H1 (cell line): ENCODE results near the gene KSR2. TPM values are rescaled to one million over a fixed set of nuclear protein-coding genes. Genes with fewer than 3 reads are reported as not detected.

Experiments
- CTCF ChIA-PET: fragments of 300-600 bp; sonication (Branson Sonifier 250); formaldehyde crosslinking; loops from one replicate; lab custom pipeline; 2021; ENCODE audit not compliant: partially characterized antibody; lab: Charles Lee
- POLR2A ChIA-PET: fragments of 300-600 bp; sonication (Branson Sonifier 250); formaldehyde crosslinking; loops from one replicate; lab custom pipeline; 2021; ENCODE audit warnings: inconsistent platforms; ENCODE audit not compliant: partially characterized antibody; lab: Charles Lee
- DNase-seq, 2 experiments: peaks; one replicate each; pipeline versions ENCODE4 v3.0.0 to v3.0.0-alpha.2; 2010 to 2022; ENCODE audit warnings: low spot score in 2 of 2, low read depth in 1 of 2, mixed read lengths in 1 of 2
- FAIRE-seq: peaks from 2 replicates; lab custom pipeline; 2011; peaks lifted over from hg19 to GRCh38; lab: Jason Lieb, UNC
- H2AFZ ChIP-seq: 2 replicates; pipeline ENCODE4 v1.8.1; 2012; ENCODE audit warnings: low read length, inconsistent platforms
- H2AK5ac ChIP-seq: 2 replicates; pipeline ENCODE4 v1.6.1; 2013; ENCODE audit warnings: low read depth, low read length
- H2BK120ac ChIP-seq: replicated peaks from 2 replicates; pipeline ENCODE3; 2013; ENCODE audit warnings: low read depth, low read length, inconsistent platforms
- H2BK12ac ChIP-seq: 2 replicates; pipeline ENCODE4 v1.6.1; 2013; ENCODE audit warnings: low read depth, low read length
- H2BK15ac ChIP-seq: 2 replicates; pipeline ENCODE4 v1.6.1; 2013; ENCODE audit warnings: low read length
- H2BK20ac ChIP-seq: 2 replicates; pipeline ENCODE4 v1.6.1; 2013; ENCODE audit warnings: low read length
- H2BK5ac ChIP-seq: 2 replicates; pipeline ENCODE4 v1.6.1; 2013; ENCODE audit warnings: low read depth, low read length
- H3K14ac ChIP-seq: 2 replicates; pipeline ENCODE4 v1.6.1; 2013; ENCODE audit warnings: inconsistent platforms; ENCODE audit not compliant: insufficient read length
- H3K18ac ChIP-seq: 2 replicates; pipeline ENCODE4 v1.6.1; 2013; ENCODE audit warnings: low read length; ENCODE audit errors: extremely low read depth
- H3K23ac ChIP-seq: 2 replicates; pipeline ENCODE4 v1.6.1; 2013; ENCODE audit warnings: inconsistent platforms; ENCODE audit not compliant: insufficient read length
- H3K23me2 ChIP-seq: 2 replicates; pipeline ENCODE4 v1.6.1; 2013; ENCODE audit warnings: low read depth, low read length
- H3K27ac ChIP-seq: 2 replicates; pipeline ENCODE4 v1.6.1; 2011; ENCODE audit warnings: low read depth, low read length, inconsistent platforms
- H3K27me3 ChIP-seq, 4 experiments: replicated peaks in 1 of 4; 1 replicate in 1 of 4; 2 replicates in 3 of 4; pipeline versions ENCODE4 v1.6.1 to v1.8.1; 2011 to 2013; ENCODE audit warnings: low read length in 3 of 4, mild to moderate bottlenecking in 3 of 4, inconsistent platforms in 2 of 4, mixed read lengths in 2 of 4, moderate library complexity in 1 of 4; ENCODE audit not compliant: control insufficient read depth in 3 of 4, insufficient read depth in 3 of 4; ENCODE audit errors: extremely low read depth in 1 of 4
- H3K36me3 ChIP-seq, 4 experiments: 2 replicates each; pipeline versions ENCODE4 v1.6.1 to v1.8.1; 2011 to 2013; ENCODE audit warnings: mild to moderate bottlenecking in 4 of 4, low read length in 3 of 4, moderate library complexity in 2 of 4, control low read depth in 1 of 4, inconsistent platforms in 1 of 4; ENCODE audit not compliant: insufficient read depth in 4 of 4, control insufficient read depth in 2 of 4
- H3K4ac ChIP-seq: replicated peaks from 2 replicates; pipeline ENCODE3; 2013; ENCODE audit warnings: low read length, low read depth, mixed read lengths, inconsistent platforms; ENCODE audit not compliant: insufficient read length
- H3K4me1 ChIP-seq, 4 experiments: replicated peaks in 1 of 4; 1 replicate in 1 of 4; 2 replicates in 3 of 4; pipeline versions ENCODE4 v1.6.1 to v1.8.1; 2011 to 2013; ENCODE audit warnings: low read length in 3 of 4, inconsistent platforms in 2 of 4, mixed read lengths in 1 of 4; ENCODE audit not compliant: insufficient read depth in 4 of 4, control insufficient read depth in 3 of 4
- H3K4me2 ChIP-seq, 2 experiments: 2 replicates each; pipeline versions ENCODE4 v1.6.1 to v1.8.1; 2011 to 2013; ENCODE audit warnings: low read depth in 2 of 2, low read length in 2 of 2, control low read depth in 1 of 2, inconsistent platforms in 1 of 2, mild to moderate bottlenecking in 1 of 2; ENCODE audit not compliant: insufficient read depth in 1 of 2
- H3K4me3 ChIP-seq, 4 experiments: fragments of 200-600, 300-600 bp in 1 of 4; sonication (generic), shearing (Covaris generic), sonication (Bioruptor Twin) in 1 of 4; 2 replicates each; pipeline versions ENCODE4 v1.5.1 to v1.8.1; 2011 to 2016; ENCODE audit warnings: low read length in 4 of 4, low read depth in 3 of 4, control low read depth in 2 of 4, inconsistent platforms in 2 of 4, mild to moderate bottlenecking in 2 of 4, mixed read lengths in 1 of 4, moderate library complexity in 1 of 4; ENCODE audit not compliant: insufficient read depth in 2 of 4; ENCODE audit errors: extremely low read depth in 1 of 4
- H3K56ac ChIP-seq: replicated peaks from 2 replicates; pipeline ENCODE3; 2013; ENCODE audit warnings: low read depth, mild to moderate bottlenecking, mixed read lengths, low read length, inconsistent platforms; ENCODE audit not compliant: insufficient read length
- H3K79me1 ChIP-seq: 2 replicates; pipeline ENCODE4 v1.6.1; 2013; ENCODE audit warnings: low read depth, low read length, control low read depth
- H3K79me2 ChIP-seq, 2 experiments: 2 replicates each; pipeline versions ENCODE4 v1.6.1 to v1.8.1; 2012 to 2013; ENCODE audit warnings: low read length in 2 of 2, mild to moderate bottlenecking in 2 of 2, inconsistent platforms in 1 of 2; ENCODE audit not compliant: insufficient read depth in 2 of 2, control insufficient read depth in 1 of 2
- H3K9ac ChIP-seq, 4 experiments: replicated peaks in 1 of 4; 1 replicate in 1 of 4; 2 replicates in 3 of 4; pipeline versions ENCODE4 v1.6.1 to v1.8.1; 2011 to 2013; ENCODE audit warnings: low read depth in 3 of 4, low read length in 3 of 4, control low read depth in 2 of 4, mild to moderate bottlenecking in 2 of 4, moderate library complexity in 2 of 4, inconsistent platforms in 1 of 4; ENCODE audit errors: extremely low read depth in 1 of 4
- H3K9me3 ChIP-seq, 2 experiments: 2 replicates each; pipeline versions ENCODE4 v1.6.1 to v1.8.1; 2012 to 2013; ENCODE audit warnings: mild to moderate bottlenecking in 2 of 2, moderate library complexity in 2 of 2, control low read depth in 1 of 2, inconsistent platforms in 1 of 2, low read depth in 1 of 2, low read length in 1 of 2, mixed read lengths in 1 of 2; ENCODE audit not compliant: insufficient read depth in 2 of 2
- H4K20me1 ChIP-seq, 2 experiments: replicated peaks in 1 of 2; 2 replicates each; pipeline versions ENCODE3 to v1.8.1; 2011 to 2013; ENCODE audit warnings: inconsistent platforms in 2 of 2, low read length in 2 of 2, mild to moderate bottlenecking in 1 of 2; ENCODE audit not compliant: insufficient read depth in 2 of 2, control insufficient read depth in 1 of 2
- H4K5ac ChIP-seq: 2 replicates; pipeline ENCODE4 v1.6.1; 2013; ENCODE audit warnings: low read length, low read depth, mixed read lengths, inconsistent platforms; ENCODE audit not compliant: insufficient read length
- H4K8ac ChIP-seq: 2 replicates; pipeline ENCODE4 v1.8.0; 2013; ENCODE audit warnings: mild to moderate bottlenecking, moderate library complexity, low read length, inconsistent platforms; ENCODE audit not compliant: insufficient read depth; ENCODE audit errors: extremely low read depth
- H4K91ac ChIP-seq: replicated peaks from 2 replicates; pipeline ENCODE3; 2013; ENCODE audit warnings: low read length, mixed read lengths, inconsistent platforms; ENCODE audit not compliant: insufficient read length
- BACH1 ChIP-seq: IDR thresholded peaks from 2 replicates; pipeline ENCODE4 v1.6.1; 2012; ENCODE audit warnings: low read length, improper control_type of control experiment
- CBX8 ChIP-seq: fragments of 300-800, 300-1000 bp; sonication (generic); IDR thresholded peaks from 2 replicates; pipeline ENCODE4 v1.7.1; 2016; ENCODE audit warnings: low read depth, low read length, borderline replicate concordance
- EP300 ChIP-seq, 2 experiments: IDR thresholded peaks; 1 replicate in 1 of 2; 2 replicates in 1 of 2; pipeline ENCODE4 v1.6.1; 2011 to 2012; ENCODE audit warnings: low read depth in 2 of 2, low read length in 2 of 2, mild to moderate bottlenecking in 2 of 2, borderline replicate concordance in 1 of 2, inconsistent platforms in 1 of 2, moderate library complexity in 1 of 2
- GTF2F1 ChIP-seq: IDR thresholded peaks from 2 replicates; pipeline ENCODE4 v1.6.1; 2012; ENCODE audit warnings: low read depth, low read length, improper control_type of control experiment, borderline replicate concordance
- KDM4A ChIP-seq: IDR thresholded peaks from one replicate; pipeline ENCODE4 v1.7.1; 2012; ENCODE audit warnings: low read depth, mild to moderate bottlenecking, moderate library complexity, low read length, inconsistent platforms; ENCODE audit not compliant: severe bottlenecking
- KDM5A ChIP-seq: fragments of 200-600 bp; IDR thresholded peaks from 2 replicates; pipeline ENCODE4 v1.7.1; 2012; ENCODE audit warnings: mild to moderate bottlenecking, low read length, inconsistent platforms, mixed read lengths
- NANOG ChIP-seq: IDR thresholded peaks from 2 replicates; pipeline ENCODE4 v1.6.1; 2011; ENCODE audit warnings: low read length, low read depth, mild to moderate bottlenecking, inconsistent platforms; ENCODE audit not compliant: insufficient read depth, poor library complexity, severe bottlenecking
- PHF8 ChIP-seq: fragments of 200-600 bp; sonication (generic); conservative IDR thresholded peaks from 2 replicates; pipeline ENCODE4 v1.7.1; 2012; ENCODE audit warnings: low read depth, mild to moderate bottlenecking, inconsistent platforms, low read length, moderate library complexity
- POLR2A ChIP-seq, 2 experiments: IDR thresholded peaks; 1 replicate in 1 of 2; 2 replicates in 1 of 2; pipeline ENCODE4 v1.6.1; 2011; ENCODE audit warnings: low read depth in 2 of 2, low read length in 2 of 2, mild to moderate bottlenecking in 2 of 2; ENCODE audit errors: control extremely low read depth in 1 of 2
- RNF2 ChIP-seq: fragments of 200-900, 300-1000 bp; sonication (generic); IDR thresholded peaks from 2 replicates; pipeline ENCODE4 v1.7.1; 2016; ENCODE audit warnings: borderline replicate concordance, low read depth, mild to moderate bottlenecking, antibody characterized with exemption, low read length; ENCODE audit not compliant: poor library complexity, severe bottlenecking; ENCODE audit errors: missing control alignments
- SIN3A ChIP-seq, 2 experiments: IDR thresholded peaks in 1 of 2; conservative IDR thresholded peaks in 1 of 2; 2 replicates each; pipeline ENCODE4 v1.6.1; 2011 to 2012; ENCODE audit warnings: low read length in 2 of 2, improper control_type of control experiment in 1 of 2, low read depth in 1 of 2, mild to moderate bottlenecking in 1 of 2
- SP4 ChIP-seq: IDR thresholded peaks from 2 replicates; pipeline ENCODE4 v1.6.1; 2012; ENCODE audit warnings: low read length, inconsistent platforms
- WGBS, 2 experiments: shearing (Covaris generic) in 1 of 2; methylation state at CpG; one replicate each; pipeline versions ENCODE4 v1.1.6 to v1.1.7; 2013 to 2015; ENCODE audit warnings: low lambda C conversion rate in 2 of 2, mixed read lengths in 2 of 2, inconsistent platforms in 1 of 2, low coverage in 1 of 2, missing lambda C conversion rate in 1 of 2; ENCODE audit not compliant: insufficient replicate concordance in 2 of 2, insufficient coverage in 1 of 2, insufficient read length in 1 of 2; ENCODE audit errors: extremely low coverage in 1 of 2, missing lambda C conversion rate in 1 of 2; 5-methylcytosine and 5-hydroxymethylcytosine counted together
- polyA plus RNA-seq, 7 experiments: library from polyadenylated mRNA; depleted of rRNA in 3 of 7; stranded (reverse) in 5 of 7; unstranded in 2 of 7; fragments of >200 nt in 5 of 7; fragments of 200-250 nt in 2 of 7; gene quantifications; 1 replicate in 5 of 7; 2 replicates in 1 of 7; 4 replicates in 1 of 7; pipeline versions ENCODE4 v1.2.1 to v1.2.3, GENCODE V29; 2011 to 2013; ENCODE audit warnings: missing spikeins in 2 of 7, mixed read lengths in 2 of 7
- total RNA-seq: library from RNA; stranded (reverse); fragmentation: NEBNext Ultra II Directional; extraction: Animal tissue kit (Norgen Biotek cat#: 25700); gene quantifications from 2 replicates; pipeline ENCODE4 v1.2.1, GENCODE V29; 2021

KSR2 gene
- total and polyA plus RNA-seq, 2 of the 8 experiments (the other 6 are each of a cell fraction or from before 2014, with no cell fraction given): 0.74 to 2.2 TPM

DNA sequence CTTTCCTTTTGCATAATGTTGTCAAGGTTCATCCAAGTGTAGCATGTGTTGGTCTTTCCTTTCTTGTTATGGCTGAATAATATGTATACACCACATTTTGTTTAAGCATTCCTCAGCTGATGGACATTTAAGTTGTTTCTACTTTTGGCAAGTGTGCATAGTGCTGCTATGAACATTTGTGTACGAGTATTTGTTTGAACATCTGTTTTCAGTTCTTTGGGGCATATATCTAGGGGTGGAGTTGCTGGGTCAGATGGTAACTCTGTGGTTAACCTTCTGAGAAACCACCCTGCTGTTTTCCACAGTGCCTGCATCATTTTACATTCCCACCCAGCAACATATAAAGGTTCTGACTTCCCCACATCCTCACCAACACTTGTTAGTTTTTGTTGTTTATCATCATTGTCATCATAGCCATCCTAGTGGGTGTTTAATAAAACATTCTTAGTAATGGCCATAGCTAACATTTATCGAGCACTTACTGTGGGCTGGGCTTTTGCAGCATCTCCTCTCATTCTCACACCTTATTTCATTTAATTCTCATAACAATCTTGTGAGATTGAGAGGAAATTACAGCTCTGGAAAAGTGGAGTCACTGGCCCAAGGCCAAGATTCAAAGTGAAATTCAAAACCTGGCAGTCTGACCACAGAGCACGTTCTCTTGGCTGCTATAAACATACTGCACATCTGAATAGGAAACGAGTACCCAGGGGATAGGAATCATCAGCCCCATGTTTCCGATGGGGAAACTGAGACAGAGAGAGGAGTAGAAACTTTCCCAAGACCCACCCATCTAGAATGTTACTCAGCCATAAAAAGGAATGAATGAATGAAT lies 193.6 kb downstream of the KSR2 start:
- CTCF ChIA-PET: interaction anchor here (0.6 to 1.0 kb wide), 2 partner anchors 62 to 527 kb away, joined by 3 read pairs; no protein-coding TSS in a partner anchor
- H3K4me2 ChIP-seq: no peak overlapping the region
- no peak overlapping the region for H2BK5ac ChIP-seq
- H3K23me2 ChIP-seq: peaks cover 11% of the 10 kb centered on the region; the same call in 1 of the 2 replicates
- no peak overlapping the region for H2BK15ac ChIP-seq
- POLR2A ChIA-PET: no interaction called here
- no peak overlapping the region for H3K9ac ChIP-seq
- no peaks in the 10 kb centered on the region for H3K9me3 ChIP-seq
- H3K14ac ChIP-seq: no peak overlapping the region
- no peak overlapping the region for H3K23ac ChIP-seq
- H3K56ac ChIP-seq: no peak overlapping the region
- DNase-seq: no peak
- H2BK12ac ChIP-seq: no peak overlapping the region
- H2BK120ac ChIP-seq: no peak overlapping the region
- no peak overlapping the region for H4K5ac ChIP-seq
- no peak overlapping the region for H2AK5ac ChIP-seq
- H3K36me3 ChIP-seq: no peaks in the 10 kb centered on the region
- no peak overlapping the region for H3K4me3 ChIP-seq
- no peak overlapping the region for H2AFZ ChIP-seq
- no peaks in the 10 kb centered on the region for H3K79me2 ChIP-seq
- no peak overlapping the region for H3K18ac ChIP-seq
- no peak overlapping the region for H4K8ac ChIP-seq
- no peaks in the 10 kb centered on the region for H3K4me1 ChIP-seq
- no peak overlapping the region for H4K91ac ChIP-seq
- no peak for FAIRE-seq
- no peaks in the 10 kb centered on the region for H3K79me1 ChIP-seq
- H3K27me3 ChIP-seq: no peaks in the 10 kb centered on the region
- no peak overlapping the region for H3K4ac ChIP-seq
- no peak overlapping the region for H3K27ac ChIP-seq
- WGBS, 2 experiments: 84% methylated on average over 5 of the region's 5 CpGs; no CpG with 5 or more reads in 1 of the 2 experiments
- H2BK20ac ChIP-seq: no peak overlapping the region
- H4K20me1 ChIP-seq: peaks cover 0 to 3% of the 10 kb centered on the region in 2 experiments
- no peak for TF ChIP-seq KDM5A
- TF ChIP-seq BACH1: no peak
- no peak for TF ChIP-seq RNF2
- no peak for TF ChIP-seq POLR2A (IDR thresholded peaks at IDR 0.05; ENCODE audit: control extremely low read depth in 1 of 2, low read depth in 2 of 2, low read length in 2 of 2)
- no peak for TF ChIP-seq GTF2F1
- TF ChIP-seq EP300 (IDR thresholded peaks at IDR 0.05; ENCODE audit: borderline replicate concordance in 1 of 2, low read depth in 2 of 2, low read length in 2 of 2): no peak
- no peak for TF ChIP-seq NANOG
- no peak for TF ChIP-seq KDM4A
- no peak for TF ChIP-seq CBX8
- no peak for TF ChIP-seq SP4
- TF ChIP-seq SIN3A (conservative IDR thresholded peaks at IDR 0.05 in 1 of 2, IDR thresholded peaks at IDR 0.05 in 1 of 2; ENCODE audit: low read depth in 1 of 2, low read length in 2 of 2): no peak
- no peak for TF ChIP-seq PHF8
